Measurements from ENCODE around the gene MIER3.

DNA sequence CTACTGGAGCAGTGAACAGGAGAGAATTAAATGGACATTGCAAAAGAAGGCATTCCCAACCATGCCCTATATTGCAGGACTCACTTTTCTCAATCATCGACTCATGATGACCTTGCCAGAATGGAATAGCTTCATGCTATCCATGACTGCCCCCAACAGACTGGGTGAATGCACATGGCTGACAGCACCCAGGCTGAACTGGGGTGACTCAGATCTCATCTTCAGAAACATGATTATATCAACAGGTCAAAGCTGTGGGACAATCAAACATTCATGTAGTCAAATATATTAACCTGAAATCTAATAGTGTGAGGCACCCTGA lies 34.7 kb upstream of the MIER3 start:
- TF ChIP-seq POLR2AphosphoS5 (IDR thresholded peaks at IDR 0.05; ENCODE audit: borderline replicate concordance, low read depth, low read length), result no peak
- TF ChIP-seq EZH2 (IDR thresholded peaks at IDR 0.05), result no peak

All from SK-N-MC (cell line).